ENCODE measurements around the gene CEACAM7.
A peak's percentile ranks its signal among the peaks of the same experiment; 100 is the strongest.

The CEACAM7 gene

DNA sequence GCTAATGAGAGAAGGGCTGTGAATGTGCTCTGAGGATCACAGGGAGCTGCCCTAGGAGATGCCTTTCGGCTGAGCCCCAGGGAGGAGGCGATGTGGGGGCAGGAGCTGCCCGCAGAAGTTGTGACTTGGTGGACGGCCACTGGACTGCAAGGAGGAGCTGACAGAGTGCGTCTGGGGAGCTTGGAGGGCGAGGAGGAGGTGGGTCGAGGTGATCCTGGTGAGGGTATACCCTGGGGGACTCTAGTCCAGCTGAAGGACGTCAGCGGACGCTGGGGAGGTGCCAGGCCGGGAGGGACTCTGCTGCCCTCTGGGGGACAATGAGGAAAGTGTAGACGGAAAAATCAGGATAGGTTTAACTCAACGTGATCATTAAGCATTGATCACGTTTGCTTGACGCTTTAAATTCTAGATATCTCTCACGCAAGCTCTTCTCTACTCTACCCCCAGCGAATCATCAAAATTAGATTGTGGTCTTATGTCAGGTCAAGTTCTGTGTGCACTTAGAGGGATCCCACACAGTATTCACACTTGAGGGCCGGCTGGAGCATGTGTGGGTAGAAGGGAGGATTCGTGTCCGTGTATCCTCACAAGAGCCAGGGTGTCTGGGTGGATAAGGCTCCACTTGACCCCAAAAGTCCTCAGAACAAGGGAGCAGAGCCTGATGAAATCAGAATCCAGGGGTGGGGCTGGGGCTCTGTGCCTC, 3.3 kb upstream of the CEACAM7 start:
- Histone ChIP-seq H2AFZ (ENCODE audit: insufficient read depth, low read length, poor library complexity) (no peak overlapping the region), H3K9me3 (ENCODE audit: insufficient read depth, low read depth, low read length) (peaks cover 65% of the 10 kb centered on the region), H2AK5ac (ENCODE audit: low read length) (no peak overlapping the region), H3K79me1 (ENCODE audit: low read length) (no peaks in the 10 kb centered on the region), H4K91ac (ENCODE audit: low read depth, low read length) (no peak overlapping the region), H2BK5ac (ENCODE audit: low read depth, low read length, poor library complexity) (no peak overlapping the region), H3K27me3 (ENCODE audit: insufficient read depth, low read length) (no peaks in the 10 kb centered on the region), H3K4ac (ENCODE audit: low read depth, low read length) (no peak overlapping the region), H3K4me2 (ENCODE audit: low read length) (no peak overlapping the region), H3K27ac (ENCODE audit: low read depth, low read length) (no peak overlapping the region), H4K8ac (ENCODE audit: low read depth, low read length) (no peak overlapping the region), H3K18ac (ENCODE audit: low read length) (no peak overlapping the region), H3K14ac (ENCODE audit: low read length) (no peak overlapping the region), H2BK12ac (ENCODE audit: low read length) (no peak overlapping the region), H4K12ac (ENCODE audit: low read depth, low read length) (no peak overlapping the region), H2BK120ac (ENCODE audit: insufficient read depth, low read length, poor library complexity) (no peak overlapping the region), H3K36me3 (ENCODE audit: control insufficient read depth in 1 of 2, insufficient read depth in 2 of 2, low read length in 2 of 2) (no peaks in the 10 kb centered on the region), H3K4me1 (ENCODE audit: control insufficient read depth in 1 of 2, insufficient read depth in 2 of 2, low read length in 2 of 2) (no peaks in the 10 kb centered on the region), H3K79me2 (ENCODE audit: control insufficient read depth, insufficient read depth, low read length, poor library complexity) (no peaks in the 10 kb centered on the region), H3K9ac (ENCODE audit: low read length) (no peak overlapping the region), H3K4me3 (ENCODE audit: low read depth, low read length) (no peak overlapping the region), H3K23ac (ENCODE audit: low read length) (no peak overlapping the region)
- peak in 1 of 2 donors; percentile 26 for DNase-seq
- no CpG with 5 or more reads among the region's 20 CpGs for WGBS (ENCODE audit: extremely low coverage, insufficient coverage, insufficient read length)

DNA sequence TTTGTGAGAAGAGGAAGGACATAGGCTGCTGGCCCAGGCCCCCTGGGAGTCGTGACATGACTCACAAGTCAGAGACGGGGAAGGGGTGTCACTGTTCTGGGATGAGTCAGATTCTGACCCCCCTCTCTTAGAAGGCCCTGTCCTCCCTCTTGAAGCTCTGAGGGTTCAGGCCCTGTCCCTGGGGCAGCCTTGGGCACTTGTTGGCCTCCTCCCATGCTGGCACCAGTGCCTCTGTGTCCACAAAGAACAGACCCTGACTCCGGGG, 2.7 kb upstream of the CEACAM7 start:
- Histone ChIP-seq H3K4me3 (ENCODE audit: low read depth, low read length) (no peak overlapping the region), H4K8ac (ENCODE audit: low read depth, low read length) (no peak overlapping the region), H3K9ac (ENCODE audit: low read length) (no peak overlapping the region), H3K4me1 (ENCODE audit: control insufficient read depth in 1 of 2, insufficient read depth in 2 of 2, low read length in 2 of 2) (no peaks in the 10 kb centered on the region), H3K18ac (ENCODE audit: low read length) (no peak overlapping the region), H3K27me3 (ENCODE audit: insufficient read depth, low read length) (no peaks in the 10 kb centered on the region), H2BK5ac (ENCODE audit: low read depth, low read length, poor library complexity) (no peak overlapping the region), H3K9me3 (ENCODE audit: insufficient read depth, low read depth, low read length) (peaks cover 62% of the 10 kb centered on the region), H3K79me1 (ENCODE audit: low read length) (no peaks in the 10 kb centered on the region), H3K79me2 (ENCODE audit: control insufficient read depth, insufficient read depth, low read length, poor library complexity) (no peaks in the 10 kb centered on the region), H2AK5ac (ENCODE audit: low read length) (no peak overlapping the region), H3K14ac (ENCODE audit: low read length) (no peak overlapping the region), H3K36me3 (ENCODE audit: control insufficient read depth in 1 of 2, insufficient read depth in 2 of 2, low read length in 2 of 2) (no peaks in the 10 kb centered on the region), H3K4me2 (ENCODE audit: low read length) (no peak overlapping the region), H3K27ac (ENCODE audit: low read depth, low read length) (no peak overlapping the region), H2BK120ac (ENCODE audit: insufficient read depth, low read length, poor library complexity) (no peak overlapping the region), H4K12ac (ENCODE audit: low read depth, low read length) (no peak overlapping the region), H2AFZ (ENCODE audit: insufficient read depth, low read length, poor library complexity) (no peak overlapping the region), H4K91ac (ENCODE audit: low read depth, low read length) (no peak overlapping the region), H3K23ac (ENCODE audit: low read length) (no peak overlapping the region), H3K4ac (ENCODE audit: low read depth, low read length) (no peak overlapping the region), H2BK12ac (ENCODE audit: low read length) (no peak overlapping the region)
- no peak for DNase-seq
- WGBS (ENCODE audit: extremely low coverage, insufficient coverage, insufficient read length), result no CpG with 5 or more reads among the region's 3 CpGs

DNA sequence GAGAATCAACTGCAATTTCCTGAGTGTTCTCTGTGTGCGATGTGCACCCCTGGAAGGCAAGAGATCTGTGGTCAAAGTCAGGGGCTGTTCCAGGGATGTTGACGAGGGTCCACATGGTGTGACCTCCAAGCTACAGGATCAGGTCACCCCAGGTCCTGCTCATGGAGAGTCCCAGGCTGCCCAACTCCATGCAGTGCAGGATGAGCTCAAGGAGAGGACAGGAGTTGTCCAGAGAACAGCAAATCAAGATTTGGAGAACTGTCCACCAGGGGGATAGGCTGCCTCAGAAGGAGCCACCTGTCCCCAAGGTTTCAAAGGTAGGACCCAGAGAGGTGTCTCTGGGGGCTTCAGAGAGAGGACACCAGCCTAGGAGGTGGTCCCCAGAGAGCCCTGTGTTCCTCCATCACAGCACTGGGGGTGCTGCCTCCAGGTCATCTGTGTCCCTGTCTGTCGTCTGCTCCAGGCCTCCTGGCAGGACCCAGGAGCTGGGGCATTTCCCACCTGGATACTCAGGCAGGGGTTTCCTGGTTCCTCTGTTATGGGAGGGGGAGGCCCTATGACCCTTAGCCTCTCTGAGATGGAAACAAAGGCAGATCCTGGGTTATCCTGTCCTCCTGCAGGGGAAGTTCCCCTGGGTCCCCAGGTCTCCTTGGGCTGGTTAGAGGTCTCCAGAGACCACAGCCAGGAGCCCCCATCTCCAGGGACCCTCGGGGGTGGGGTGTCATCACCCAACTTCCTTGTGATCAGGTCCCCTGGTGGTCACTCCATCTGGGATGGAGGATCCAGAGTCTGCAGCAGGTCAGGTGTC, 2.1 kb upstream of the CEACAM7 start:
- Histone ChIP-seq H3K9me3 (ENCODE audit: insufficient read depth, low read depth, low read length) (peaks cover 56% of the 10 kb centered on the region), H2BK120ac (ENCODE audit: insufficient read depth, low read length, poor library complexity) (no peak overlapping the region), H4K8ac (ENCODE audit: low read depth, low read length) (no peak overlapping the region), H3K18ac (ENCODE audit: low read length) (no peak overlapping the region), H3K4ac (ENCODE audit: low read depth, low read length) (no peak overlapping the region), H3K4me1 (ENCODE audit: control insufficient read depth in 1 of 2, insufficient read depth in 2 of 2, low read length in 2 of 2) (no peaks in the 10 kb centered on the region), H3K36me3 (ENCODE audit: control insufficient read depth in 1 of 2, insufficient read depth in 2 of 2, low read length in 2 of 2) (no peaks in the 10 kb centered on the region), H3K14ac (ENCODE audit: low read length) (no peak overlapping the region), H3K4me3 (ENCODE audit: low read depth, low read length) (peak overlapping the region; percentile 37), H3K27me3 (ENCODE audit: insufficient read depth, low read length) (no peaks in the 10 kb centered on the region), H2BK5ac (ENCODE audit: low read depth, low read length, poor library complexity) (no peak overlapping the region), H3K4me2 (ENCODE audit: low read length) (no peak overlapping the region), H3K23ac (ENCODE audit: low read length) (no peak overlapping the region), H2AK5ac (ENCODE audit: low read length) (no peak overlapping the region), H2BK12ac (ENCODE audit: low read length) (no peak overlapping the region), H3K79me1 (ENCODE audit: low read length) (no peaks in the 10 kb centered on the region), H4K12ac (ENCODE audit: low read depth, low read length) (no peak overlapping the region), H4K91ac (ENCODE audit: low read depth, low read length) (no peak overlapping the region), H3K79me2 (ENCODE audit: control insufficient read depth, insufficient read depth, low read length, poor library complexity) (no peaks in the 10 kb centered on the region), H2AFZ (ENCODE audit: insufficient read depth, low read length, poor library complexity) (no peak overlapping the region), H3K27ac (ENCODE audit: low read depth, low read length) (no peak overlapping the region), H3K9ac (ENCODE audit: low read length) (no peak overlapping the region)
- WGBS (ENCODE audit: extremely low coverage, insufficient coverage, insufficient read length), result no CpG with 5 or more reads among the region's 4 CpGs
- no peak for DNase-seq

DNA sequence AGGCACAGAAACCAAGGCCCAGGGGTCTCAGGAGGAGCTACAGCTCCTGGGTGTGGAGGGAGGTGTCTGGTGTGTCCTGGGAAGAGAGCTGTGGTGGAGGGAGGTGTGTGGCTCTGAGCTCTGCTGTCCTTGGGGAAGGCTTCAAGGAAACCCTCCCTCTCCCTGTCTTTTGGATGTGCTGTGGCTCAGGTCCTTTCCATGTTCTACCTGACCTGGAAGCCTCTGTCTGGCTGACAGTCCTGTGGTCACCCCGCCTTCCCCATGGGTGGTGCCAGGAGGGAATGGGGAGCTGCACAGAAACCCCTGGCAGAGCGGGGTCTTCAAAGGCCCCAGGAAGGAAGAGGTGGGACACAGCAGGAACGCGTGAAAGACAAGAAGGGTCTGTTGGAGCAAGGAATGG, 617 bp upstream of the CEACAM7 start:
- H3K23ac ChIP-seq (ENCODE audit: low read length), result no peak overlapping the region

More for the DNA sequence above, 617 bp upstream of the CEACAM7 start:
- Histone ChIP-seq H3K4me2 (ENCODE audit: low read length) (no peak overlapping the region), H3K27me3 (ENCODE audit: insufficient read depth, low read length) (no peaks in the 10 kb centered on the region), H2BK5ac (ENCODE audit: low read depth, low read length, poor library complexity) (no peak overlapping the region), H3K27ac (ENCODE audit: low read depth, low read length) (no peak overlapping the region), H3K14ac (ENCODE audit: low read length) (no peak overlapping the region), H3K18ac (ENCODE audit: low read length) (no peak overlapping the region), H3K79me2 (ENCODE audit: control insufficient read depth, insufficient read depth, low read length, poor library complexity) (no peaks in the 10 kb centered on the region), H3K36me3 (ENCODE audit: control insufficient read depth in 1 of 2, insufficient read depth in 2 of 2, low read length in 2 of 2) (no peaks in the 10 kb centered on the region), H2AFZ (ENCODE audit: insufficient read depth, low read length, poor library complexity) (no peak overlapping the region), H3K9me3 (ENCODE audit: insufficient read depth, low read depth, low read length) (peaks cover 55% of the 10 kb centered on the region), H2BK120ac (ENCODE audit: insufficient read depth, low read length, poor library complexity) (no peak overlapping the region), H3K9ac (ENCODE audit: low read length) (no peak overlapping the region), H3K4me3 (ENCODE audit: low read depth, low read length) (no peak overlapping the region), H2AK5ac (ENCODE audit: low read length) (no peak overlapping the region), H3K79me1 (ENCODE audit: low read length) (no peaks in the 10 kb centered on the region), H4K8ac (ENCODE audit: low read depth, low read length) (no peak overlapping the region), H2BK12ac (ENCODE audit: low read length) (no peak overlapping the region), H4K91ac (ENCODE audit: low read depth, low read length) (no peak overlapping the region), H3K4me1 (ENCODE audit: control insufficient read depth in 1 of 2, insufficient read depth in 2 of 2, low read length in 2 of 2) (no peaks in the 10 kb centered on the region), H4K12ac (ENCODE audit: low read depth, low read length) (no peak overlapping the region), H3K4ac (ENCODE audit: low read depth, low read length) (no peak overlapping the region)
- DNase-seq, result no peak
- whole genome bisulfite sequencing (ENCODE audit: extremely low coverage, insufficient coverage, insufficient read length), result no CpG with 5 or more reads among the region's 4 CpGs
